ENCODE results near the gene IPO5. TPM values are rescaled to one million over a fixed set of nuclear protein-coding genes. Genes with fewer than 3 reads are reported as not detected.
A peak's percentile ranks its signal among the peaks of the same experiment; 100 is the strongest.

The IPO5 gene
- total and polyA plus RNA-seq, 2 of the 8 experiments (the other 6 are each of a cell fraction or from before 2014, with no cell fraction given): 143 to 410 TPM

- no peak overlapping the region for H3K18ac ChIP-seq (ENCODE audit: extremely low read depth, low read length)
- no peak overlapping the region for H2AFZ ChIP-seq (ENCODE audit: low read length)
- peaks cover 0 to 13% of the 10 kb centered on the region in 2 experiments for H4K20me1 ChIP-seq (replicated peaks in 1 of 2; ENCODE audit: control insufficient read depth in 1 of 2, insufficient read depth in 2 of 2, low read length in 2 of 2)
- CTCF ChIA-PET (ENCODE audit: partially characterized antibody): interaction anchor here (0.7 kb wide), 1 partner anchor 80 kb away, joined by 3 read pairs; no protein-coding TSS in a partner anchor
- H2AK5ac ChIP-seq (ENCODE audit: low read depth, low read length): no peak overlapping the region
- no peak overlapping the region for H2BK15ac ChIP-seq (ENCODE audit: low read length)
- FAIRE-seq (no peak), DNase-seq (ENCODE audit: low read depth in 1 of 2, low spot score in 2 of 2) (no peak)
- H3K27ac ChIP-seq (ENCODE audit: low read depth, low read length): no peak overlapping the region
- H4K8ac ChIP-seq (ENCODE audit: extremely low read depth, insufficient read depth, low read length): no peak overlapping the region
- H3K9me3 ChIP-seq (ENCODE audit: insufficient read depth in 2 of 2, low read depth in 1 of 2, low read length in 1 of 2): no peaks in the 10 kb centered on the region
- no peaks in the 10 kb centered on the region for H3K27me3 ChIP-seq (replicated peaks in 1 of 4; ENCODE audit: control insufficient read depth in 3 of 4, extremely low read depth in 1 of 4, insufficient read depth in 3 of 4, low read length in 3 of 4)
- H4K91ac ChIP-seq (replicated peaks; ENCODE audit: insufficient read length, low read length): no peak overlapping the region
- H3K4me1 ChIP-seq (replicated peaks in 1 of 4; ENCODE audit: control insufficient read depth in 3 of 4, insufficient read depth in 4 of 4, low read length in 3 of 4): peaks cover 0 to 4% (median 1%) of the 10 kb centered on the region in 4 experiments; a peak in 1 of 7 replicates
- no peak overlapping the region for H4K5ac ChIP-seq (ENCODE audit: insufficient read length, low read depth, low read length)
- no peak overlapping the region for H2BK20ac ChIP-seq (ENCODE audit: low read length)
- no peaks in the 10 kb centered on the region for H3K79me1 ChIP-seq (ENCODE audit: low read depth, low read length)
- no peak overlapping the region for H2BK120ac ChIP-seq (replicated peaks; ENCODE audit: low read depth, low read length)
- peaks cover 9 to 83% of the 10 kb centered on the region in 2 experiments for H3K79me2 ChIP-seq (ENCODE audit: control insufficient read depth in 1 of 2, insufficient read depth in 2 of 2, low read length in 2 of 2)
- no peak overlapping the region for H3K14ac ChIP-seq (ENCODE audit: insufficient read length)
- H3K56ac ChIP-seq (replicated peaks; ENCODE audit: insufficient read length, low read depth, low read length): no peak overlapping the region
- peaks cover 14 to 71% (median 34%) of the 10 kb centered on the region in 4 experiments for H3K36me3 ChIP-seq (ENCODE audit: control insufficient read depth in 2 of 4, insufficient read depth in 4 of 4, low read length in 3 of 4)
- no peak overlapping the region for H2BK12ac ChIP-seq (ENCODE audit: low read depth, low read length)
- H2BK5ac ChIP-seq (ENCODE audit: low read depth, low read length): no peak overlapping the region
- H3K9ac ChIP-seq (replicated peaks in 1 of 4; ENCODE audit: extremely low read depth in 1 of 4, low read depth in 3 of 4, low read length in 3 of 4): peak overlapping the region in 1 of 4 experiments; percentile 13; a peak in 1 of 7 replicates
- no peak overlapping the region for H3K23ac ChIP-seq (ENCODE audit: insufficient read length)
- H3K23me2 ChIP-seq (ENCODE audit: low read depth, low read length): peaks cover 3% of the 10 kb centered on the region; the same call in 1 of the 2 replicates
- POLR2A ChIA-PET (ENCODE audit: partially characterized antibody): no interaction called here
- H3K4me2 ChIP-seq (ENCODE audit: insufficient read depth in 1 of 2, low read depth in 2 of 2, low read length in 2 of 2): no peak overlapping the region
- H3K4me3 ChIP-seq (ENCODE audit: extremely low read depth in 1 of 4, insufficient read depth in 2 of 4, low read depth in 3 of 4, low read length in 4 of 4): no peak overlapping the region
- no peak overlapping the region for H3K4ac ChIP-seq (replicated peaks; ENCODE audit: insufficient read length, low read depth, low read length)
- TF ChIP-seq POU5F1 (IDR thresholded peaks at IDR 0.05; ENCODE audit: low read depth, low read length): no peak
- TF ChIP-seq HDAC2 (IDR thresholded peaks at IDR 0.05; ENCODE audit: borderline replicate concordance in 1 of 2, low read depth in 2 of 2, low read length in 2 of 2): no peak
- TF ChIP-seq POLR2AphosphoS5 (IDR thresholded peaks at IDR 0.05; ENCODE audit: low read depth, low read length): no peak
- no peak for TF ChIP-seq BRCA1 (IDR thresholded peaks at IDR 0.05; ENCODE audit: low read depth, low read length)
- TF ChIP-seq CEBPB (IDR thresholded peaks at IDR 0.05; ENCODE audit: low read depth, low read length): no peak
- TF ChIP-seq TCF12 (IDR thresholded peaks at IDR 0.05; ENCODE audit: low read depth, low read length): no peak
- TF ChIP-seq, protein P1, sequence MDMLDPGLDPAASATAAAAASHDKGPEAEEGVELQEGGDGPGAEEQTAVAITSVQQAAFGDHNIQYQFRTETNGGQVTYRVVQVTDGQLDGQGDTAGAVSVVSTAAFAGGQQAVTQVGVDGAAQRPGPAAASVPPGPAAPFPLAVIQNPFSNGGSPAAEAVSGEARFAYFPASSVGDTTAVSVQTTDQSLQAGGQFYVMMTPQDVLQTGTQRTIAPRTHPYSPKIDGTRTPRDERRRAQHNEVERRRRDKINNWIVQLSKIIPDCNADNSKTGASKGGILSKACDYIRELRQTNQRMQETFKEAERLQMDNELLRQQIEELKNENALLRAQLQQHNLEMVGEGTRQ (IDR thresholded peaks at IDR 0.05; ENCODE audit: low read length): no peak
- TF ChIP-seq RXRA (IDR thresholded peaks at IDR 0.05; ENCODE audit: insufficient read depth, low read depth, low read length): no peak
- no peak for TF ChIP-seq RFX5 (IDR thresholded peaks at IDR 0.05; ENCODE audit: borderline replicate concordance, low read depth, low read length)
- TF ChIP-seq EP300 (IDR thresholded peaks at IDR 0.05; ENCODE audit: borderline replicate concordance in 1 of 2, low read depth in 2 of 2, low read length in 2 of 2): no peak
- no peak for TF ChIP-seq NRF1 (IDR thresholded peaks at IDR 0.05; ENCODE audit: low read depth, low read length)
- TF ChIP-seq SP4 (IDR thresholded peaks at IDR 0.05; ENCODE audit: low read length): no peak
- TF ChIP-seq BCL11A (IDR thresholded peaks at IDR 0.05; ENCODE audit: low read depth in 2 of 2, low read length in 2 of 2): no peak
- TF ChIP-seq SP2 (IDR thresholded peaks at IDR 0.05; ENCODE audit: low read length): no peak
Measured at GRCh38 chr13:97982286-97982685, 28.8 kb downstream of the IPO5 start.
